RWPE2 (cell line): Measurements from ENCODE around the gene MYG1.

Experiments
- ATAC-seq: fragments of 200-7000 bp; cut with Tn5 transposase; 3 replicates; pipeline ENCODE4 v1.9.1; 2021; ENCODE audit warnings: low read depth
- DNase-seq: peaks from one replicate; pipeline ENCODE4 v3.0.0-alpha.2; 2020; ENCODE audit warnings: low spot score
- H3K27ac ChIP-seq: fragments of 450-650 bp; 2 replicates; pipeline ENCODE4 v1.5.1; 2017; ENCODE audit warnings: mild to moderate bottlenecking; ENCODE audit not compliant: poor library complexity, severe bottlenecking
- H3K27me3 ChIP-seq: fragments of 250-450 bp; sonication (Bioruptor Pico); 2 replicates; pipeline ENCODE4 v1.5.1; 2021; ENCODE audit warnings: mild to moderate bottlenecking, moderate library complexity; ENCODE audit not compliant: insufficient read depth, poor library complexity, severe bottlenecking
- H3K36me3 ChIP-seq: fragments of 250-450 bp; sonication (Bioruptor Pico); 2 replicates; pipeline ENCODE4 v1.5.1; 2020; ENCODE audit warnings: low read depth, mild to moderate bottlenecking, moderate library complexity
- H3K4me1 ChIP-seq: fragments of 250-450 bp; sonication (Bioruptor Pico); 2 replicates; pipeline ENCODE4 v1.5.1; 2021; ENCODE audit warnings: mild to moderate bottlenecking, moderate library complexity; ENCODE audit not compliant: insufficient read depth, poor library complexity, severe bottlenecking
- H3K4me3 ChIP-seq: fragments of 250-450 bp; sonication (Bioruptor Pico); 2 replicates; pipeline ENCODE4 v1.5.1; 2021; ENCODE audit warnings: mild to moderate bottlenecking, moderate library complexity; ENCODE audit not compliant: severe bottlenecking
- H3K9me3 ChIP-seq: fragments of 250-450 bp; sonication (Bioruptor Pico); 2 replicates; pipeline ENCODE4 v1.5.1; 2021; ENCODE audit warnings: mild to moderate bottlenecking, moderate library complexity; ENCODE audit not compliant: severe bottlenecking
- CTCF ChIP-seq: fragments of 450-650 bp; IDR thresholded peaks from one replicate; pipeline ENCODE4 v1.5.1; 2017; ENCODE audit warnings: mild to moderate bottlenecking, moderate library complexity; ENCODE audit not compliant: poor library complexity, severe bottlenecking

Gene MYG1

GRCh38 chr12:53344487-53344823, 45.0 kb downstream of the MYG1 start:
- Histone ChIP-seq H3K4me3 (no peak overlapping the region), H3K4me1 (no peaks in the 10 kb centered on the region), H3K27me3 (no peaks in the 10 kb centered on the region), H3K36me3 (no peaks in the 10 kb centered on the region), H3K27ac (no peak overlapping the region), H3K9me3 (no peaks in the 10 kb centered on the region)
- no peak for ATAC-seq
- no peak for DNase-seq
- TF ChIP-seq CTCF: no peak

- H3K4me1 ChIP-seq: no peaks in the 10 kb centered on the region
- DNase-seq: no peak
- H3K9me3 ChIP-seq: no peaks in the 10 kb centered on the region
- no peaks in the 10 kb centered on the region for H3K36me3 ChIP-seq
- ATAC-seq: peak; percentile 66
- peak; percentile 55 for TF ChIP-seq CTCF
- peak overlapping the region; percentile 41 for H3K4me3 ChIP-seq
- H3K27me3 ChIP-seq: no peaks in the 10 kb centered on the region
- H3K27ac ChIP-seq: no peak overlapping the region
Measured at GRCh38 chr12:53344824-53345485, 45.5 kb downstream of the MYG1 start.

- H3K36me3 ChIP-seq: no peaks in the 10 kb centered on the region
- H3K27ac ChIP-seq: no peak overlapping the region
- ATAC-seq (no peak), DNase-seq (no peak)
- no peaks in the 10 kb centered on the region for H3K9me3 ChIP-seq
- peak overlapping the region; percentile 41 for H3K4me3 ChIP-seq
- no peaks in the 10 kb centered on the region for H3K27me3 ChIP-seq
- peak; percentile 11 for TF ChIP-seq CTCF
- H3K4me1 ChIP-seq: no peaks in the 10 kb centered on the region
Measured at GRCh38 chr12:53345486-53346188, 46.1 kb downstream of the MYG1 start.

GRCh38 chr12:53346491-53346890, 47.0 kb downstream of the MYG1 start:
- no peak overlapping the region for H3K27ac ChIP-seq
- no peak for ATAC-seq
- no peaks in the 10 kb centered on the region for H3K36me3 ChIP-seq
- no peaks in the 10 kb centered on the region for H3K27me3 ChIP-seq
- TF ChIP-seq CTCF: no peak
- DNase-seq: no peak
- H3K4me1 ChIP-seq: no peaks in the 10 kb centered on the region
- no peaks in the 10 kb centered on the region for H3K9me3 ChIP-seq
- no peak overlapping the region for H3K4me3 ChIP-seq

GRCh38 chr12:53347905-53348304, 48.4 kb downstream of the MYG1 start:
- no peaks in the 10 kb centered on the region for H3K36me3 ChIP-seq
- H3K9me3 ChIP-seq: no peaks in the 10 kb centered on the region
- DNase-seq (no peak), ATAC-seq (no peak)
- no peaks in the 10 kb centered on the region for H3K27me3 ChIP-seq
- H3K4me3 ChIP-seq: no peak overlapping the region
- H3K27ac ChIP-seq: no peak overlapping the region
- H3K4me1 ChIP-seq: no peaks in the 10 kb centered on the region
- no peak for TF ChIP-seq CTCF
